Psoas muscle (tissue), 8 donors: ENCODE data around the gene NTRK2. TPM values are rescaled to one million over a fixed set of nuclear protein-coding genes. Genes with fewer than 3 reads are reported as not detected.

Experiments used
- ATAC-seq, 4 donors: fragments of 200-7000 bp; cut with Tn5 transposase; one replicate each; pipeline ENCODE4 v1.9.1; 2020; ENCODE audit warnings: moderate library complexity in 3 of 4, mild to moderate bottlenecking in 2 of 4
- DNase-seq, 2 donors: peaks; one replicate each; pipeline ENCODE4 v3.0.0-alpha.2; 2020
- H3K27ac ChIP-seq: fragments of 200-600 bp; one replicate; pipeline ENCODE4 v1.8.0; 2022
- H3K27me3 ChIP-seq, 3 donors: fragments of 200-600 bp in 1 of 3; one replicate each; pipeline versions ENCODE4 v1.6.1 to v1.8.0; 2013 to 2022; ENCODE audit warnings: low read length in 2 of 3, mild to moderate bottlenecking in 2 of 3, moderate library complexity in 1 of 3; ENCODE audit not compliant: insufficient read depth in 3 of 3
- H3K36me3 ChIP-seq, 2 donors: fragments of 200-600 bp in 1 of 2; one replicate each; pipeline versions ENCODE4 v1.6.1 to v1.8.0; 2013 to 2022; ENCODE audit warnings: low read depth in 1 of 2, mild to moderate bottlenecking in 1 of 2, moderate library complexity in 1 of 2; ENCODE audit not compliant: insufficient read depth in 1 of 2
- H3K4me1 ChIP-seq: fragments of 200-600 bp; one replicate; pipeline ENCODE4 v1.8.0; 2022
- H3K4me3 ChIP-seq: fragments of 200-600 bp; one replicate; pipeline ENCODE4 v1.8.0; 2022; ENCODE audit warnings: mild to moderate bottlenecking
- H3K9me3 ChIP-seq: fragments of 200-600 bp; one replicate; pipeline ENCODE4 v1.8.0; 2022
- WGBS, 3 donors: extraction: QIAGEN DNeasy Blood & Tissue Kit; methylation state at CpG; one replicate each; pipeline versions ENCODE4 v1.1.6 to v1.1.7; 2013; 5-methylcytosine and 5-hydroxymethylcytosine counted together
- intact Hi-C, 2 donors: fragments of 100-400 bp; cut with DNase I; formaldehyde crosslinking; loops; one replicate each; pipeline versions ENCODE4 v1.11.0 to v1.14.2; 2022
- polyA plus RNA-seq, 3 donors: library from polyadenylated mRNA; stranded (reverse); fragments of 200-250 nt; gene quantifications; one replicate each; pipeline ENCODE4 v1.2.3, GENCODE V29; 2013
- total RNA-seq, 4 donors: library from RNA; stranded (reverse); fragmentation: NEBNext Ultra II Directional in 2 of 4; extraction: Animal tissue kit (Norgen Biotek cat#: 25700) in 2 of 4; gene quantifications; one replicate each; pipeline versions ENCODE4 v1.2.1 to v1.2.4, GENCODE V29; 2021 to 2023
- TF ChIP-seq, protein P1 (sequence below): fragments of 200-600 bp; IDR thresholded peaks from one replicate; pipeline ENCODE4 v1.8.0; 2022; ENCODE audit warnings: antibody characterized with exemption
- donor health status: healthy with polysubstance abuse.
- donor health status: DM: no; HTN: no; CAD: no; lungs with moderate emphysema.
- donor health status: Bipolar disorder and iron deficiency.
- donor health status: healthy.
- donor health status: DM: yes; HTN: yes; CAD: no.
- donor health status: DM: no; HTN: no; CAD: no.
- donor health status: DM: no; HTN: no; CAD: no.
- donor health status: DM: yes; HTN: yes; CAD: no.

NTRK2 gene
- total and polyA plus RNA-seq, 7 donors = 0.46 to 3.6 (median 1.4) TPM

GRCh38 chr9:84636436-84636835 is 33.1 kb upstream of the NTRK2 start:
- intact Hi-C loops = no loop called here
- Histone ChIP-seq H3K9me3 (no peaks in the 10 kb centered on the region), H3K27ac (no peak overlapping the region), H3K36me3 (no peaks in the 10 kb centered on the region), H3K27me3 (no peaks in the 10 kb centered on the region), H3K4me3 (no peak overlapping the region), H3K4me1 (no peaks in the 10 kb centered on the region)
- ATAC-seq (no peak), DNase-seq (no peak)
- WGBS, 3 donors = 81 to 89% (median 84%) methylated on average over 1 of the region's 1 CpG
- TF ChIP-seq, protein P1, sequence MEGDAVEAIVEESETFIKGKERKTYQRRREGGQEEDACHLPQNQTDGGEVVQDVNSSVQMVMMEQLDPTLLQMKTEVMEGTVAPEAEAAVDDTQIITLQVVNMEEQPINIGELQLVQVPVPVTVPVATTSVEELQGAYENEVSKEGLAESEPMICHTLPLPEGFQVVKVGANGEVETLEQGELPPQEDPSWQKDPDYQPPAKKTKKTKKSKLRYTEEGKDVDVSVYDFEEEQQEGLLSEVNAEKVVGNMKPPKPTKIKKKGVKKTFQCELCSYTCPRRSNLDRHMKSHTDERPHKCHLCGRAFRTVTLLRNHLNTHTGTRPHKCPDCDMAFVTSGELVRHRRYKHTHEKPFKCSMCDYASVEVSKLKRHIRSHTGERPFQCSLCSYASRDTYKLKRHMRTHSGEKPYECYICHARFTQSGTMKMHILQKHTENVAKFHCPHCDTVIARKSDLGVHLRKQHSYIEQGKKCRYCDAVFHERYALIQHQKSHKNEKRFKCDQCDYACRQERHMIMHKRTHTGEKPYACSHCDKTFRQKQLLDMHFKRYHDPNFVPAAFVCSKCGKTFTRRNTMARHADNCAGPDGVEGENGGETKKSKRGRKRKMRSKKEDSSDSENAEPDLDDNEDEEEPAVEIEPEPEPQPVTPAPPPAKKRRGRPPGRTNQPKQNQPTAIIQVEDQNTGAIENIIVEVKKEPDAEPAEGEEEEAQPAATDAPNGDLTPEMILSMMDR = no peak

DNA sequence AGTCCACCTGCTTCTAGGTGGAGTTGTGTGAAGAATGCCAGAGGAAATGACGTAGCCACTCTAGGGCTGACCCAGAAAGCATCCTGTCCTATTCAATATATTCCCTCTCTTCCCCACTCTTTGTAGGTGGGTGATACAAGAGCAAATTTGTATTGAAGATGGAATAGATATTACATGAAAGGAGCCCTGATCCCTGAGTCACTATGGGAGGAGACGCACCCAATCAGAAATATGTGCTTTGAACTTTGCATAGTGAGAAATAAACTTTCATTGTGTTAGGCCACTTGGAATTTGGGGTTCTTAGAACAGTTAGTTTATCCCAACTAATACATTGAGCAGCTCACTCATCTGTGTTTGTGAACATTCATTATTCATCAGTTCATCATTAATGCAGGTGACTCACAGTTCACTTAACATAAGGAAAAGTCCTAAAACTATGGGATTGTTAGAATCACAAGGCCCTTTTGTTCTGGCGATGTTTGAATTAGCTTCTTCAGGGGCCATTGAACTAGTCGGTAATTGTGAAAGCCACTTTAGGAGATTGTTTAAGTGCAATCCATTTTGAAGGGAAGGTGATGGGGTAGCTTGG is 26.9 kb upstream of the NTRK2 start:
- 87 to 91% (median 90%) methylated on average over 4 of the region's 4 CpGs for WGBS, 3 donors
- TF ChIP-seq, protein P1 = no peak

DNA sequence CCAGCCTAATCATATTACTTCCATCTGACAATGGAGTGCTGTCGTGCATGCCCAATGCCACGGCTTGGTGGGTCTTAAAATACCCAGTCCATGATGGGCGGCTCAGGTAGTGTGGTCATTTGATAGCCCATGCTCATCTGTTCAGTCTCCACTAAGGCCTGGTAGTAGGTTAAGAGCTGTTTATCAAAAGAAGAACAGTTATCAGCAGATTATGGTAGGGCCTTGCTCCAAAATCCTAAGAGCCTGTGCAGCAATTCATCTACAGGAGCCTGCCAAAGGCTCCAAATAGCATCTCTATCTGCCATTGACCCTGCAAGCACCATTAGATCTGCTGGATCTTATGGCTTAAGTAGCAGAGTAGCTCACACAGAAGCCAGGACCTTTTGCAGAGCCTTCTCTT is 21.8 kb upstream of the NTRK2 start:
- H3K4me3 ChIP-seq = no peak overlapping the region
- no peaks in the 10 kb centered on the region for H3K36me3 ChIP-seq
- DNase-seq = no peak
- WGBS, 3 donors = 87 to 96% (median 93%) methylated on average over 3 of the region's 3 CpGs
- H3K27me3 ChIP-seq = no peaks in the 10 kb centered on the region
- no peak overlapping the region for H3K27ac ChIP-seq
- ATAC-seq = no peak
- no peaks in the 10 kb centered on the region for H3K4me1 ChIP-seq
- H3K9me3 ChIP-seq = no peaks in the 10 kb centered on the region
- TF ChIP-seq, protein P1 = no peak
- intact Hi-C loops = no loop called here

More for the DNA sequence above, 26.9 kb upstream of the NTRK2 start:
- ATAC-seq = no peak
- no peaks in the 10 kb centered on the region for H3K36me3 ChIP-seq
- no peaks in the 10 kb centered on the region for H3K27me3 ChIP-seq
- intact Hi-C loops = no loop called here
- no peak overlapping the region for H3K27ac ChIP-seq
- H3K9me3 ChIP-seq = no peaks in the 10 kb centered on the region
- H3K4me3 ChIP-seq = no peak overlapping the region
- DNase-seq = no peak
- H3K4me1 ChIP-seq = no peaks in the 10 kb centered on the region

GRCh38 chr9:84652496-84653120 is 16.9 kb upstream of the NTRK2 start:
- TF ChIP-seq, protein P1 = no peak
- H3K9me3 ChIP-seq = no peaks in the 10 kb centered on the region
- no peak overlapping the region for H3K27ac ChIP-seq
- no peak for DNase-seq
- H3K36me3 ChIP-seq = no peaks in the 10 kb centered on the region
- no peak overlapping the region for H3K4me3 ChIP-seq
- 45 to 48% (median 47%) methylated on average over 4 of the region's 4 CpGs for WGBS, 3 donors
- ATAC-seq = no peak
- H3K4me1 ChIP-seq = no peaks in the 10 kb centered on the region
- H3K27me3 ChIP-seq = no peaks in the 10 kb centered on the region
- intact Hi-C loops = no loop called here

- intact Hi-C loops = no loop called here
- TF ChIP-seq, protein P1 = no peak
Observed at GRCh38 chr9:84655447-84655846, 14.1 kb upstream of the NTRK2 start.

More at GRCh38 chr9:84655447-84655846, 14.1 kb upstream of the NTRK2 start:
- DNase-seq (no peak), ATAC-seq (no peak)
- WGBS, 3 donors = 74 to 88% (median 80%) methylated on average over 5 of the region's 5 CpGs
- Histone ChIP-seq H3K36me3 (no peaks in the 10 kb centered on the region), H3K27me3 (peaks cover 0 to 2% (median 0%) of the 10 kb centered on the region in 3 donors), H3K27ac (no peak overlapping the region), H3K4me3 (no peak overlapping the region), H3K4me1 (no peaks in the 10 kb centered on the region), H3K9me3 (no peaks in the 10 kb centered on the region)
